ENCODE measurements around the gene PLPP3.

The PLPP3 gene

GRCh38 chr1:56509713-56510641 lies 69.4 kb downstream of the PLPP3 start:
- TF ChIP-seq GATA3 (IDR thresholded peaks at IDR 0.05; ENCODE audit: low read depth, low read length) (no peak), GATA2 (IDR thresholded peaks at IDR 0.05; ENCODE audit: low read depth, low read length) (no peak)

DNA sequence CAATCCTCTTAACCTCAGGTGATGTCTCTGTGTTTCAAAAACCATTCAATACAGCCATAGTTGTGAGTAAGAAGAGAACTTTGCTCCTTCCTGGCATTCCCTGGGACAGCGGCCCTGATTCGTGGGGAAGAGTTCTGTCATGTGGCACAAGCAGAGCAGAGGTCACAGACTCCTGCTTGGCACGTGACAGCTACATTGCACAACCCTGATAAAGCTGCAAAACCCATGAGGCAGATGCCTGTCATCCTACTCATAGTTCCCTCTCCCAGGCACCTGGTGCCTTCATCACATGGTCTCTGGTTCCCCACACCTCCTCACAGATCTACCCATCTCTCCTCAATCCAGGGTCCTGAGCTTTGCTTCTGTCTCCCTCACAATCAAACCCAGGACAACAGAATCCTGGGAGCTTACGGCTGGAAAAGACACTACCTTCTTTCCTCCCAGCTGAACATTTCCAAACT lies 70.8 kb downstream of the PLPP3 start:
- no peak for TF ChIP-seq GATA3 (IDR thresholded peaks at IDR 0.05; ENCODE audit: low read depth, low read length)
- TF ChIP-seq GATA2 (IDR thresholded peaks at IDR 0.05; ENCODE audit: low read depth, low read length): no peak

DNA sequence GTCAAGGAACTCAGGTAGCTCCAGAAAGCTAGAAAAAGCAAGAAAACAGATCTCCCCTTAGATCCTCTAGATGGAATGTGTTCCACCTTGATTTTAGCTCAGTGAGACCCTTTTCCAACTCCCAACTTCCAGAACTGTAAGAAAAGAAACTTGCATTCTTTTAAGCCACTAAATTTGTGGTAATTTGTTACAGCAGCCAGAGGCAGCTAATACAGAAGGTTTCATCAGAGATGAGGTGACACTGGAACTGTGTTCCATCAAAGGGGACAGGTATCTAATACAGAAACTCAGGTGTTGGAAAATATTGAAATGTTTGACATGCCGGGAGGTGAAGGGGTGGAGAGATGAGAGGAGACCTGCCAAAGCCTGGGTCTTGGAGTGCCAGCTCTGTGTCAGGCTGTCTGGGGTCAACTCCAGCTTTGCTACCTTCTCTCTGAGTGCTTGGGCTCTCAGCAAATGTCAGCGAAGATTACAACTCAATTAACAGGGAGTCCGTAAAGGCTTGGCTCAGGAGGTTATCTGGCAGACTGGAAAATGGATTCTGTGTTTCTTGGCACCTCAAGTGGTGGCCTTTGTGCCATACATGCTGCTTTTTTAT lies 71.3 kb downstream of the PLPP3 start:
- TF ChIP-seq GATA3 (IDR thresholded peaks at IDR 0.05; ENCODE audit: low read depth, low read length) (no peak), GATA2 (IDR thresholded peaks at IDR 0.05; ENCODE audit: low read depth, low read length) (no peak)

DNA sequence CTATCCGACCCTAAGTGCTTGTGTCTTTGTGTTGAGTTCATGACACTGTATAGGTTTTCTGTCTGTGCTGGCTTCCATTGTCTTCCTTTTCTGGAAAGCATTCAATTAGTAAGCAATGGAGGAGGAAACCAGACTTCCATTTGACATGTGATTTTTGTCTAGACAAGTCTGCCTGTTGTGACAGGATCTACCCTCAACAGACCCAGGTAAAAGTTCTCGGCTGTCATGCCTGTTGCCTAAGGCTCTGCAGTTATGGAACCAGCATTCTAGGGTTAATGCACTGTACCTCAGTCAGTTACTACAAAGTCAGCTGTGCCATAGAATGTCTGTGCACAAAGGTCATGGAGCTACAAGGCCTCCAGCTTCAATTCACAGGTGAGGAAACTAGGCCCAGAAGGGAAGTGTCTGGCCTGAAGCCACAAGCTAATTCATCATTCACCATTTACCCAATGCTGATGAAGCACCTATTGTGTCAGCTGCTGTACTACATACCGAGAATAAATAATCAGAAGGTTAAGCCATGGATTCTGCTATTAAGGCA lies 72.3 kb downstream of the PLPP3 start:
- TF ChIP-seq GATA3 (IDR thresholded peaks at IDR 0.05; ENCODE audit: low read depth, low read length): no peak
- no peak for TF ChIP-seq GATA2 (IDR thresholded peaks at IDR 0.05; ENCODE audit: low read depth, low read length)

- TF ChIP-seq GATA3 (IDR thresholded peaks at IDR 0.05; ENCODE audit: low read depth, low read length): no peak
- TF ChIP-seq GATA2 (IDR thresholded peaks at IDR 0.05; ENCODE audit: low read depth, low read length): no peak
Observed at GRCh38 chr1:56505792-56506743, 73.3 kb downstream of the PLPP3 start.

DNA sequence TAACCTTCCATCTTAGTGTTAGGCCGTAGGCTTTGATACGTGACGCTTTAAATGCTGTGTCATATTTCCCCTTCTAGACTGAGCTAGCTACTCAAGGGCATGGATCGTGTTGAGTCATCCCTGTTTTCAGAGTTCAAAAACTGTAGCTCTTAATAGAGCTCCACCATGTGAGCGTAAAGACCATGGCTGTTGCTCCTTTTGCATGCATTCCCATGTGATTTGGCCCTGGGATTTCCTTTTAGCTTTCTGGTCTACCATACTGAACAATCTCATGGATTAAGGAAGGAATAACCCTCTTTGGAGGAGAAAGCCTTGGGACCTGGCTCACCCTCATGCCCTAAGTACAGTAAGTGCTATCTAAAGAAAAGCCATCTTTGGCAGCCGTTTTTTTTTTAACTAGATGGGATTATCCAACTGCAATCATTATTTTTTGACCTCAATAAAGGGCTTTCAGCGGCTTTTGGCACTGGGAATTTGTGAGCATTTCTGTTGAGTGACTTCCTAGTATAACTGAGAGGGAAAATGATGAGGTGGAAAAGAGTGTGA lies 76.6 kb downstream of the PLPP3 start:
- no peak for TF ChIP-seq GATA2 (IDR thresholded peaks at IDR 0.05; ENCODE audit: low read depth, low read length)
- TF ChIP-seq GATA3 (IDR thresholded peaks at IDR 0.05; ENCODE audit: low read depth, low read length): no peak

GRCh38 chr1:56501888-56502287 lies 77.5 kb downstream of the PLPP3 start:
- TF ChIP-seq GATA2 (IDR thresholded peaks at IDR 0.05; ENCODE audit: low read depth, low read length) (no peak), GATA3 (IDR thresholded peaks at IDR 0.05; ENCODE audit: low read depth, low read length) (no peak)

DNA sequence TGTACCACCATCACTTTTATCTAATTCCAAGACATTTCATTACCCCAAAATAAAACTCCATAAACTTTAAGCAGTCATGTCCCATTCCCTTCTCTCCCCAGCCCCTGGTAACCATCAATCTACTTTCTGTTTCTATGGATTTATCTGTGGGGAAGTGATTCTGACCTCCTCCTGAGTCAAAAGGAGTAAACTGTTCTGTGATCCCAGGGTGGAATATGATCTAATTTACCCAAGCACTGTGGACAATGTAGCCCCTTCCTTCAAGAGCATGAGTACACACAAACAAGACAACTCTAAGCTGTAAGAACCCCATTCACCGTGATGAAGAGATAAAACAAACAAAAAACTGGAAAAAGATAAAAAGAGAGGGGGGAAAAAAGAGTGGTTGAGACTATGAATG lies 77.9 kb downstream of the PLPP3 start:
- TF ChIP-seq GATA3 (IDR thresholded peaks at IDR 0.05; ENCODE audit: low read depth, low read length): no peak
- no peak for TF ChIP-seq GATA2 (IDR thresholded peaks at IDR 0.05; ENCODE audit: low read depth, low read length)

DNA sequence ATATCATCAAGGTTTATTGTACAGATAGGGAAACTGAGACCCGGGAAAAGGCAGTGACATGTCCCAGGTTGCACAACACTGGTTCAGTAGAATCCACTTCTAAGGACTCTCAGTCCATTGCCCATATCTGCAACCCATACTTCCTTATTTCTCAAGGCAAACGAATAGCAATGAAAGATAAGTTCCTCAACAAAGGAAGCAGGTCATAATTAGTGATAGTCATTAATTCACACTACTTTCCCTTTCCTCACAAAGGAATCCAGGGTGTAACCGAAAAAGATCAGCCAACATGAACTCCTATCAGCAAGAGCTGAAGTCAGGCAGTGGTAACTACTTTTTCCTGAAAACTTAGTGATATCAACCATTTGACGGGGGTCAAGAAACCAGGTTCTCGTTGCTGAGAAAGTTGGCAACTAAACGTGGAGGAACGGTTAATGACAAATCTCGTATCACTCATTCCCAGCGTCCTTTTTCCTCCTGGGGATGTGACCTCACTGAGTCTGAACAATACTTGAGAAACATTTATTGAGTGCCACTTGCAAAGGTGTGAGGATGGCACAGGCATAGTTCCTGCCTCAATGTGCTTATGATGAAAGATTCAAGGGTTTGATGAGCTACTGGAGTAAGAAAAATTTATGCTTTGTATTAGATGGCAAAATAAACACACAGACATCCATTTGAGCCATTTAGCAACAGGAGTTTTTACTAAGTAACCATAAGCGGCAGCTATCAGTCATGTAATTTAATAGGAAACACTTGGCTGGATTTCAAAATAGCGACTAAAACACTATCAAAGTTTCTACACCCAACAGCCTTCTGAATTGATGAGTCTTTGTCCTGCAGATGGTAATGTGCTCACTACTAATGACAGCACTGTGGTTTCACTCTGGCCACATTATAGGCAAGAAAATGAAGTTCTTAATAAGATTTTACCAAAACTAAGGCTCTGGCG lies 82.3 kb downstream of the PLPP3 start:
- no peak for TF ChIP-seq GATA3 (IDR thresholded peaks at IDR 0.05; ENCODE audit: low read depth, low read length)
- TF ChIP-seq GATA2 (IDR thresholded peaks at IDR 0.05; ENCODE audit: low read depth, low read length): no peak

GRCh38 chr1:56496158-56496557 lies 83.2 kb downstream of the PLPP3 start:
- TF ChIP-seq GATA2 (IDR thresholded peaks at IDR 0.05; ENCODE audit: low read depth, low read length) (no peak), GATA3 (IDR thresholded peaks at IDR 0.05; ENCODE audit: low read depth, low read length) (no peak)

DNA sequence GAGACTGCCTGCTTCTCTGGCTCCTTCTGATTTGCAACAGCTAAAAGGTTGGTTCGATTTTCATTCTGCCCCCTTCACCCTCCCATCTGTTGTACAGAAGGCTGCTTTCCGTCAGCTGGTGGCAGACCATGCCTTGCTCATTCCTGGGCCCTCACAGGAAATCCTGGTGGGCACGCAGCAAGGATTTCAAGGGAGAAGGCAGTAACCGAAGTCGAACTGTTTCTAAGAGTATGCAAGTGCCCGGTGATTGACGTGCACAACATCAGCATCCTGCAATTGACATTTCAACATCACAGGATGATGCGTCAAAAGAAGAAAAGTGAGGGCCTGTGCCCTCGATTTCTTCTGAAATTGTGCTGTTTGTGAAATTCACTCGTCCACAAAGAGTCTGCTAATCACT lies 83.8 kb downstream of the PLPP3 start:
- no peak for TF ChIP-seq GATA2 (IDR thresholded peaks at IDR 0.05; ENCODE audit: low read depth, low read length)
- no peak for TF ChIP-seq GATA3 (IDR thresholded peaks at IDR 0.05; ENCODE audit: low read depth, low read length)

GRCh38 chr1:56494306-56494705 lies 85.1 kb downstream of the PLPP3 start:
- TF ChIP-seq GATA3 (IDR thresholded peaks at IDR 0.05; ENCODE audit: low read depth, low read length): no peak
- no peak for TF ChIP-seq GATA2 (IDR thresholded peaks at IDR 0.05; ENCODE audit: low read depth, low read length)
